ENCODE measurements around the gene OXGR1. TPM values are rescaled to one million over a fixed set of nuclear protein-coding genes. Genes with fewer than 3 reads are reported as not detected.

OXGR1 gene
- not detected for total RNA-seq
- long read RNA-seq: 0 reads

- intact Hi-C loops (cut with micrococcal nuclease): no loop called here
- H3K4me3 ChIP-seq: peak within 1 kb of the TSS; percentile 62
- H3K27me3 ChIP-seq (ENCODE audit: low read depth): peaks cover 58% of the 10 kb centered on the region
- no peak for DNase-seq
- no peak for TF ChIP-seq CTCF (IDR thresholded peaks at IDR 0.05; ENCODE audit: borderline replicate concordance)
- no peak within 1 kb of the TSS for H3K27ac ChIP-seq (replicated peaks)
- peaks cover 13% of the 10 kb centered on the region for H3K4me1 ChIP-seq
- H3K36me3 ChIP-seq: no peaks in the 10 kb centered on the region
- H3K9me3 ChIP-seq (replicated peaks): no peaks in the 10 kb centered on the region
These were observed at the start of gene OXGR1 for GRCh38 chr13:96994017-96994857. TSS of gene OXGR1 (minus strand) at chr13:96994476. CDS start at chr13:96987759, 6,717 bp downstream.

DNA sequence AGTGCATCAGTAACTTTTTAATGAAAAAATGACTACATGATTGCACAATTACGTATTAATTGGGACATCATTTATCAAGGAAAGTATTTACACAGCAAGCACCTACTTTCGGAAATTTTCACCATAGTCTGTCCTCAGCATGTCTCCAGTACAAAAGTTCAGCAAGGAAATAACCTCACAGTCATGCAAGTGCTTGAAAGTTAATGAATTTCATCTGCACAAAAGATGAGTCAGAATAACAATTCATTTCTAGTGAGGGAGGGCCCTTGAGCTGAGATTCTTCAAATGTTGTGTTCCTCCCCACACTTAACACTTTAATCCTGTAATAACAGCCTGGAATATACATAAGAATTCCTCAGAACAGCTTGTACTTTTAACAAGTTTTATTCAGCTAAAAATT lies 49.0 kb upstream of the OXGR1 start:
- H3K9me3 ChIP-seq (replicated peaks): no peaks in the 10 kb centered on the region
- intact Hi-C loops (cut with micrococcal nuclease): no loop called here

GRCh38 chr13:97030705-97031452 lies 36.6 kb upstream of the OXGR1 start:
- no peak for DNase-seq
- peak; percentile 19 for TF ChIP-seq CTCF (IDR thresholded peaks at IDR 0.05; ENCODE audit: borderline replicate concordance)
- H3K27ac ChIP-seq (replicated peaks): no peak overlapping the region
- intact Hi-C loops (cut with micrococcal nuclease): no loop called here
- H3K4me3 ChIP-seq: no peak overlapping the region
- peaks cover 6% of the 10 kb centered on the region for H3K27me3 ChIP-seq (ENCODE audit: low read depth)
- H3K9me3 ChIP-seq (replicated peaks): peaks cover 9% of the 10 kb centered on the region
- no peaks in the 10 kb centered on the region for H3K36me3 ChIP-seq
- peaks cover 11% of the 10 kb centered on the region for H3K4me1 ChIP-seq

More for the DNA sequence above, 49.0 kb upstream of the OXGR1 start:
- no peak overlapping the region for H3K4me3 ChIP-seq
- H3K36me3 ChIP-seq: no peaks in the 10 kb centered on the region
- H3K4me1 ChIP-seq: no peaks in the 10 kb centered on the region
- no peak for TF ChIP-seq CTCF (IDR thresholded peaks at IDR 0.05; ENCODE audit: borderline replicate concordance)
- no peak for DNase-seq
- no peak overlapping the region for H3K27ac ChIP-seq (replicated peaks)
- H3K27me3 ChIP-seq (ENCODE audit: low read depth): no peaks in the 10 kb centered on the region

GRCh38 chr13:97028441-97029299 lies 34.4 kb upstream of the OXGR1 start:
- peaks cover 6% of the 10 kb centered on the region for H3K27me3 ChIP-seq (ENCODE audit: low read depth)
- H3K4me1 ChIP-seq: peaks cover 11% of the 10 kb centered on the region
- no peak overlapping the region for H3K27ac ChIP-seq (replicated peaks)
- intact Hi-C loops (cut with micrococcal nuclease): no loop called here
- H3K9me3 ChIP-seq (replicated peaks): no peaks in the 10 kb centered on the region
- H3K4me3 ChIP-seq: no peak overlapping the region
- no peaks in the 10 kb centered on the region for H3K36me3 ChIP-seq
- DNase-seq: peak; percentile 33
- TF ChIP-seq CTCF (IDR thresholded peaks at IDR 0.05; ENCODE audit: borderline replicate concordance): peak; percentile 89

GRCh38 chr13:97027162-97027554 lies 32.9 kb upstream of the OXGR1 start:
- no peak overlapping the region for H3K27ac ChIP-seq (replicated peaks)
- intact Hi-C loops (cut with micrococcal nuclease): no loop called here

More at GRCh38 chr13:97027162-97027554, 32.9 kb upstream of the OXGR1 start:
- Histone ChIP-seq H3K9me3 (replicated peaks) (no peaks in the 10 kb centered on the region), H3K4me3 (no peak overlapping the region), H3K27me3 (ENCODE audit: low read depth) (peaks cover 8% of the 10 kb centered on the region), H3K36me3 (no peaks in the 10 kb centered on the region), H3K4me1 (peaks cover 11% of the 10 kb centered on the region)
- DNase-seq: no peak
- TF ChIP-seq CTCF (IDR thresholded peaks at IDR 0.05; ENCODE audit: borderline replicate concordance): no peak

Measured in left ventricle myocardium inferior (tissue), 1 donor.